Right lobe of liver (tissue), 4 donors: ENCODE results near the gene TTC39A.

Experiments
- CTCF ChIP-seq, 4 donors: fragments of 200-600 bp in 3 of 4; fragments of 450-650 bp in 1 of 4; IDR thresholded peaks; one replicate each; pipeline versions ENCODE4 v1.5.1 to v1.8.0; 2016 to 2022; ENCODE audit warnings: antibody characterized with exemption in 4 of 4, mild to moderate bottlenecking in 2 of 4
- POLR2A ChIP-seq: fragments of 450-650 bp; IDR thresholded peaks from one replicate; pipeline ENCODE4 v1.6.1; 2017; ENCODE audit warnings: antibody characterized with exemption, mild to moderate bottlenecking
- donor health status: DM: no; HTN: no; CAD: no.
- donor health status: DM: no; HTN: no; CAD: no.
- donor health status: DM: no; HTN: yes; CAD: no.

- no peak for TF ChIP-seq CTCF (IDR thresholded peaks at IDR 0.05)
- TF ChIP-seq POLR2A: no peak
These were observed 92.9 kb downstream of the TTC39A start for GRCh38 chr1:51237351-51238033.
